Measurements from ENCODE around the gene HNRNPD.

DNA sequence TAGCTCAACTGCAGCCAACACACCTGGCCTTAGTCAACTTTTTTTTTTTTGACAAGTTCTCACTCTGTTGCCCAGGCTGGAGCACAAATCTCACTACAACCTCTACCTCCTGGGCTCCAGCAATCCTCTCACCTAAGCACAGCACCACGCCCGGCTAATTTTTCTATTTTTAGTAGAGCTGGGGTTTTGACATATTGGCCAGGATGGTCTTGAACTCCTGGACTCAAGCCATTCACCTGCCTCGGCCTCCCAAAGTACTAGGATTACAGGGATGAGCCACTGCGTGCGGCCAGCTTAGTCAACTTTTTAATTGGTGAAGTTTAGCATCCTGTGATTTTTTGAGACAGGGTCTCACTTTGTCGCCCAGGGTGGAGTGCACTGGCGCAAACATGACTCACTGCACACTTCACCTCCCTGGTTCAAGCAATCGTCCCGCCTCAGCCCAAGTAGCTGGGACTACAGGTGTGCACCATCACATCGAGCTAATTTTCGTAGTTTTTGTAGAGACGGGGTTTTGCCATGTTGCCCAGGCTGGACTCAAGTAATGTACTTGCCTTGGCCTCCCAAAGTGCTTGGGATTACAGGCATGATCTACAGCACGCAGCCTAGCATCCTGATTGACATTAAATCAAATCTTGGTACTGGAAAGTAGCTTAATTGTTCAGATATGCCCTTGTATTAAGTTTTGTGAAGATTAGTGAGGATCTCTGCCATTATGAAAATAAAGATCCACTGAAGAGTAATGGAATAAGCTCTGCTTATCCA, 48.2 kb upstream of the HNRNPD start:
- TF ChIP-seq, protein P1, sequence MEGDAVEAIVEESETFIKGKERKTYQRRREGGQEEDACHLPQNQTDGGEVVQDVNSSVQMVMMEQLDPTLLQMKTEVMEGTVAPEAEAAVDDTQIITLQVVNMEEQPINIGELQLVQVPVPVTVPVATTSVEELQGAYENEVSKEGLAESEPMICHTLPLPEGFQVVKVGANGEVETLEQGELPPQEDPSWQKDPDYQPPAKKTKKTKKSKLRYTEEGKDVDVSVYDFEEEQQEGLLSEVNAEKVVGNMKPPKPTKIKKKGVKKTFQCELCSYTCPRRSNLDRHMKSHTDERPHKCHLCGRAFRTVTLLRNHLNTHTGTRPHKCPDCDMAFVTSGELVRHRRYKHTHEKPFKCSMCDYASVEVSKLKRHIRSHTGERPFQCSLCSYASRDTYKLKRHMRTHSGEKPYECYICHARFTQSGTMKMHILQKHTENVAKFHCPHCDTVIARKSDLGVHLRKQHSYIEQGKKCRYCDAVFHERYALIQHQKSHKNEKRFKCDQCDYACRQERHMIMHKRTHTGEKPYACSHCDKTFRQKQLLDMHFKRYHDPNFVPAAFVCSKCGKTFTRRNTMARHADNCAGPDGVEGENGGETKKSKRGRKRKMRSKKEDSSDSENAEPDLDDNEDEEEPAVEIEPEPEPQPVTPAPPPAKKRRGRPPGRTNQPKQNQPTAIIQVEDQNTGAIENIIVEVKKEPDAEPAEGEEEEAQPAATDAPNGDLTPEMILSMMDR (IDR thresholded peaks at IDR 0.05), result no peak
- no peak for TF ChIP-seq POLR2A (IDR thresholded peaks at IDR 0.05)

Data from lower leg skin (tissue), 3 donors.